NCI-H2227 treated with DMSO at 0.1 percent for 48 hours (cell line): ENCODE data around the gene CLNK.

Source experiments
- DNase-seq: peaks from one replicate; lab custom pipeline; 2025; lab: John Stamatoyannopoulos, UW

The CLNK gene

GRCh38 chr4:10504570-10505179 lies 179.9 kb downstream of the CLNK start:
- no peak for DNase-seq

GRCh38 chr4:10502717-10503116 lies 181.9 kb downstream of the CLNK start:
- no peak for DNase-seq

GRCh38 chr4:10500776-10501175 lies 183.8 kb downstream of the CLNK start:
- no peak for DNase-seq

- DNase-seq, result no peak
These were observed 188.4 kb downstream of the CLNK start for GRCh38 chr4:10496200-10496599.

- no peak for DNase-seq
These were observed 188.9 kb downstream of the CLNK start for GRCh38 chr4:10495651-10496050.

GRCh38 chr4:10492464-10492863 lies 192.1 kb downstream of the CLNK start:
- DNase-seq, result no peak

- no peak for DNase-seq
These were observed 193.2 kb downstream of the CLNK start for GRCh38 chr4:10491401-10491800.

- DNase-seq, result no peak
These were observed 193.6 kb downstream of the CLNK start for GRCh38 chr4:10490996-10491395.

- DNase-seq, result no peak
These were observed 201.7 kb downstream of the CLNK start for GRCh38 chr4:10482913-10483312.

- no peak for DNase-seq
These were observed 204.0 kb downstream of the CLNK start for GRCh38 chr4:10480616-10481015.

GRCh38 chr4:10478621-10479020 lies 205.9 kb downstream of the CLNK start:
- DNase-seq, result no peak

- no peak for DNase-seq
These were observed 214.1 kb downstream of the CLNK start for GRCh38 chr4:10470505-10470904.

GRCh38 chr4:10466161-10466560 lies 218.4 kb downstream of the CLNK start:
- no peak for DNase-seq

- no peak for DNase-seq
These were observed 221.7 kb downstream of the CLNK start for GRCh38 chr4:10462876-10463275.

- no peak for DNase-seq
These were observed 222.6 kb downstream of the CLNK start for GRCh38 chr4:10461850-10462400.

- DNase-seq, result no peak
These were observed 223.3 kb downstream of the CLNK start for GRCh38 chr4:10461091-10461849.

GRCh38 chr4:10460313-10461047 lies 224.1 kb downstream of the CLNK start:
- DNase-seq, result no peak

GRCh38 chr4:10459305-10459704 lies 225.3 kb downstream of the CLNK start:
- no peak for DNase-seq

GRCh38 chr4:10458177-10458576 lies 226.4 kb downstream of the CLNK start:
- DNase-seq, result no peak

- DNase-seq, result no peak
These were observed 227.2 kb downstream of the CLNK start, which contains the start of gene ZNF518B for GRCh38 chr4:10457255-10457801. Gene ZNF518B (minus strand): TSS chr4:10457426. CDS start chr4:10446328, 11,098 bp downstream.

GRCh38 chr4:10456595-10457254 lies 227.8 kb downstream of the CLNK start:
- DNase-seq, result no peak

- DNase-seq, result no peak
These were observed 228.3 kb downstream of the CLNK start for GRCh38 chr4:10456260-10456594.
